ENCODE results near the gene R3HDM4. TPM values are rescaled to one million over a fixed set of nuclear protein-coding genes. Genes with fewer than 3 reads are reported as not detected.

The R3HDM4 gene
- total and polyA plus RNA-seq, 10 donors = 41.0 to 175 (median 89.1) TPM

- Histone ChIP-seq H3K27me3 (replicated peaks in 1 of 7) (no peaks in the 10 kb centered on the region), H3K9me3 (peaks cover 0 to 5% (median 0%) of the 10 kb centered on the region in 8 donors), H3K4me3 (no peak overlapping the region), H3K4me1 (peaks cover 11 to 86% (median 61%) of the 10 kb centered on the region in 6 donors), H3K27ac (no peak overlapping the region), H3K36me3 (peaks cover 0 to 51% (median 0%) of the 10 kb centered on the region in 6 donors)
- DNase-seq = no peak
- TF ChIP-seq POLR2AphosphoS5 (IDR thresholded peaks at IDR 0.05) = peak in 1 of 3 donors; percentile 58
- no peak for TF ChIP-seq CTCF (IDR thresholded peaks at IDR 0.05 in 8 of 11, conservative IDR thresholded peaks at IDR 0.05 in 3 of 11)
- WGBS, 5 donors = 75 to 87% (median 80%) methylated on average over 11 to 27 of the region's 27 CpGs
- intact Hi-C loops (cut with DNase I; ENCODE audit: low total_unique reads) = no loop called here
These were observed 31.1 kb upstream of the R3HDM4 start for GRCh38 chr19:944171-944567.

- peaks cover 11 to 86% (median 56%) of the 10 kb centered on the region in 6 donors for H3K4me1 ChIP-seq
- H3K27ac ChIP-seq = no peak overlapping the region
- DNase-seq = no peak
- intact Hi-C loops (cut with DNase I; ENCODE audit: low total_unique reads) = no loop called here
- TF ChIP-seq POLR2A (IDR thresholded peaks at IDR 0.05) = no peak
- TF ChIP-seq CTCF (IDR thresholded peaks at IDR 0.05 in 8 of 11, conservative IDR thresholded peaks at IDR 0.05 in 3 of 11) = no peak
- TF ChIP-seq POLR2AphosphoS5 (IDR thresholded peaks at IDR 0.05) = no peak
- WGBS, 5 donors = 93 to 98% (median 97%) methylated on average over 8 to 17 of the region's 17 CpGs
- no peak overlapping the region for H3K4me3 ChIP-seq
- H3K36me3 ChIP-seq = peaks cover 0 to 53% (median 0%) of the 10 kb centered on the region in 6 donors
- peaks cover 0 to 5% (median 0%) of the 10 kb centered on the region in 8 donors for H3K9me3 ChIP-seq
- no peaks in the 10 kb centered on the region for H3K27me3 ChIP-seq (replicated peaks in 1 of 7)
These were observed 30.6 kb upstream of the R3HDM4 start for GRCh38 chr19:943551-944170.

GRCh38 chr19:942133-942645 is 29.2 kb upstream of the R3HDM4 start:
- H3K27me3 ChIP-seq (replicated peaks in 1 of 7) = no peaks in the 10 kb centered on the region
- WGBS, 5 donors = 69 to 91% (median 90%) methylated on average over 8 to 32 of the region's 32 CpGs
- peaks cover 0 to 54% (median 0%) of the 10 kb centered on the region in 6 donors for H3K36me3 ChIP-seq
- intact Hi-C loops (cut with DNase I; ENCODE audit: low total_unique reads) = no loop called here
- no peak overlapping the region for H3K27ac ChIP-seq
- peaks cover 0 to 5% (median 0%) of the 10 kb centered on the region in 8 donors for H3K9me3 ChIP-seq
- TF ChIP-seq POLR2A (IDR thresholded peaks at IDR 0.05) (no peak), POLR2AphosphoS5 (IDR thresholded peaks at IDR 0.05) (no peak), CTCF (IDR thresholded peaks at IDR 0.05 in 8 of 11, conservative IDR thresholded peaks at IDR 0.05 in 3 of 11) (no peak)
- no peak for DNase-seq
- peaks cover 11 to 85% (median 44%) of the 10 kb centered on the region in 6 donors for H3K4me1 ChIP-seq
- no peak overlapping the region for H3K4me3 ChIP-seq
